Trophoblast cell (in vitro differentiated cells and primary cell): ENCODE measurements around the gene DAG1.

ENCODE experiments used
- DNase-seq, 2 donors: peaks; one replicate each; pipeline ENCODE4 v3.0.0-alpha.2; 2016
- H2AFZ ChIP-seq: 2 replicates; pipeline ENCODE4 v1.6.1; 2013; ENCODE audit warnings: low read length, moderate library complexity, mild to moderate bottlenecking; ENCODE audit not compliant: insufficient read depth, poor library complexity
- H2AK5ac ChIP-seq: 2 replicates; pipeline ENCODE4 v1.6.1; 2013; ENCODE audit warnings: mild to moderate bottlenecking, low read length
- H2BK120ac ChIP-seq: 2 replicates; pipeline ENCODE4 v1.6.1; 2013; ENCODE audit warnings: low read length, mild to moderate bottlenecking, moderate library complexity; ENCODE audit not compliant: insufficient read depth, poor library complexity
- H2BK12ac ChIP-seq: 2 replicates; pipeline ENCODE4 v1.6.1; 2013; ENCODE audit warnings: mild to moderate bottlenecking, low read length, moderate library complexity
- H2BK5ac ChIP-seq: 2 replicates; pipeline ENCODE4 v1.6.1; 2013; ENCODE audit warnings: low read length, low read depth, moderate library complexity, mild to moderate bottlenecking; ENCODE audit not compliant: poor library complexity
- H3K14ac ChIP-seq: 2 replicates; pipeline ENCODE4 v1.6.1; 2013; ENCODE audit warnings: mild to moderate bottlenecking, low read length
- H3K18ac ChIP-seq: 2 replicates; pipeline ENCODE4 v1.6.1; 2013; ENCODE audit warnings: mild to moderate bottlenecking, low read length
- H3K23ac ChIP-seq: 2 replicates; pipeline ENCODE4 v1.6.1; 2013; ENCODE audit warnings: low read length
- H3K27ac ChIP-seq: 2 replicates; pipeline ENCODE4 v1.5.1; 2013; ENCODE audit warnings: low read depth, mild to moderate bottlenecking, inconsistent platforms, low read length, moderate library complexity
- H3K27me3 ChIP-seq: 2 replicates; pipeline ENCODE4 v1.6.1; 2013; ENCODE audit warnings: inconsistent platforms, mild to moderate bottlenecking, low read length, moderate library complexity; ENCODE audit not compliant: insufficient read depth
- H3K36me3 ChIP-seq, 2 experiments: 1 replicate in 1 of 2; 2 replicates in 1 of 2; pipeline ENCODE4 v1.6.1; 2013; ENCODE audit warnings: low read length in 2 of 2, mild to moderate bottlenecking in 2 of 2, moderate library complexity in 1 of 2; ENCODE audit not compliant: insufficient read depth in 2 of 2, control insufficient read depth in 1 of 2
- H3K4ac ChIP-seq: 2 replicates; pipeline ENCODE4 v1.6.1; 2013; ENCODE audit warnings: low read depth, mild to moderate bottlenecking, low read length, moderate library complexity
- H3K4me1 ChIP-seq, 2 experiments: 1 replicate in 1 of 2; 2 replicates in 1 of 2; pipeline ENCODE4 v1.6.1; 2013; ENCODE audit warnings: low read length in 2 of 2, mild to moderate bottlenecking in 2 of 2, moderate library complexity in 1 of 2; ENCODE audit not compliant: insufficient read depth in 2 of 2, control insufficient read depth in 1 of 2
- H3K4me2 ChIP-seq: 2 replicates; pipeline ENCODE4 v1.6.1; 2013; ENCODE audit warnings: inconsistent platforms, mild to moderate bottlenecking, low read length, moderate library complexity
- H3K4me3 ChIP-seq: 2 replicates; pipeline ENCODE4 v1.5.1; 2013; ENCODE audit warnings: mild to moderate bottlenecking, low read depth, low read length, inconsistent platforms
- H3K79me1 ChIP-seq: one replicate; pipeline ENCODE4 v1.6.1; 2013; ENCODE audit warnings: low read length
- H3K79me2 ChIP-seq: 2 replicates; pipeline ENCODE4 v1.6.1; 2013; ENCODE audit warnings: low read length, mild to moderate bottlenecking; ENCODE audit not compliant: control insufficient read depth, insufficient read depth, poor library complexity
- H3K9ac ChIP-seq: 2 replicates; pipeline ENCODE4 v1.6.1; 2013; ENCODE audit warnings: mild to moderate bottlenecking, low read length
- H3K9me3 ChIP-seq: 2 replicates; pipeline ENCODE4 v1.6.1; 2013; ENCODE audit warnings: low read depth, mild to moderate bottlenecking, control low read depth, inconsistent platforms, low read length; ENCODE audit not compliant: insufficient read depth
- H4K12ac ChIP-seq: 2 replicates; pipeline ENCODE4 v1.6.1; 2013; ENCODE audit warnings: low read depth, mild to moderate bottlenecking, low read length, moderate library complexity
- H4K8ac ChIP-seq: 2 replicates; pipeline ENCODE4 v1.6.1; 2013; ENCODE audit warnings: low read depth, mild to moderate bottlenecking, low read length, moderate library complexity
- H4K91ac ChIP-seq: one replicate; pipeline ENCODE4 v1.6.1; 2013; ENCODE audit warnings: low read depth, mild to moderate bottlenecking, low read length, moderate library complexity
- WGBS: extraction: QIAGEN DNeasy Blood & Tissue Kit; methylation state at CpG from one replicate; pipeline ENCODE4 v1.1.7; 2013; ENCODE audit warnings: missing lambda C conversion rate; ENCODE audit not compliant: insufficient read length, insufficient coverage; ENCODE audit errors: extremely low coverage; 5-methylcytosine and 5-hydroxymethylcytosine counted together

DAG1 gene

GRCh38 chr3:49427586-49427985, 42.5 kb upstream of the DAG1 start:
- H2BK5ac ChIP-seq, result no peak overlapping the region
- H3K27me3 ChIP-seq, result no peaks in the 10 kb centered on the region
- H4K91ac ChIP-seq, result no peak overlapping the region
- no peak overlapping the region for H2BK12ac ChIP-seq
- H3K18ac ChIP-seq, result no peak overlapping the region
- no peaks in the 10 kb centered on the region for H3K9me3 ChIP-seq
- no peak overlapping the region for H3K4me3 ChIP-seq
- no peak for DNase-seq
- no peak overlapping the region for H3K4ac ChIP-seq
- no peak overlapping the region for H3K9ac ChIP-seq
- H4K12ac ChIP-seq, result no peak overlapping the region
- H3K14ac ChIP-seq, result no peak overlapping the region
- H3K36me3 ChIP-seq, result peaks cover 18 to 20% of the 10 kb centered on the region in 2 experiments
- H3K23ac ChIP-seq, result no peak overlapping the region
- WGBS, result no CpG with 5 or more reads among the region's 2 CpGs
- no peak overlapping the region for H2AFZ ChIP-seq
- no peak overlapping the region for H2AK5ac ChIP-seq
- H3K79me2 ChIP-seq, result peaks cover 2% of the 10 kb centered on the region
- no peak overlapping the region for H3K27ac ChIP-seq
- no peak overlapping the region for H3K4me2 ChIP-seq
- H3K4me1 ChIP-seq, result peaks cover 6 to 7% of the 10 kb centered on the region in 2 experiments
- H4K8ac ChIP-seq, result no peak overlapping the region
- peaks cover 8% of the 10 kb centered on the region for H3K79me1 ChIP-seq
- H2BK120ac ChIP-seq, result no peak overlapping the region

- WGBS, result no CpG with 5 or more reads among the region's 9 CpGs
- peak overlapping the region; percentile 100 for H4K8ac ChIP-seq
Measured at GRCh38 chr3:49428752-49429080, 41.4 kb upstream of the DAG1 start.

GRCh38 chr3:49434731-49435130, 35.3 kb upstream of the DAG1 start:
- no peak overlapping the region for H3K23ac ChIP-seq
- no peaks in the 10 kb centered on the region for H3K4me1 ChIP-seq
- H2BK120ac ChIP-seq, result no peak overlapping the region
- H3K4me2 ChIP-seq, result no peak overlapping the region
- no peak overlapping the region for H3K4me3 ChIP-seq
- H3K9ac ChIP-seq, result no peak overlapping the region
- H3K14ac ChIP-seq, result no peak overlapping the region
- no peak overlapping the region for H2AFZ ChIP-seq
- no peaks in the 10 kb centered on the region for H3K79me1 ChIP-seq
- H3K27ac ChIP-seq, result no peak overlapping the region
- H2BK12ac ChIP-seq, result no peak overlapping the region
- DNase-seq, result peak; percentile 60 to 61
- H3K9me3 ChIP-seq, result no peaks in the 10 kb centered on the region
- H3K4ac ChIP-seq, result no peak overlapping the region
- no peak overlapping the region for H4K8ac ChIP-seq
- no peak overlapping the region for H3K18ac ChIP-seq
- no peaks in the 10 kb centered on the region for H3K27me3 ChIP-seq
- no peaks in the 10 kb centered on the region for H3K36me3 ChIP-seq
- H4K91ac ChIP-seq, result no peak overlapping the region
- no CpG with 5 or more reads among the region's 5 CpGs for WGBS
- H2AK5ac ChIP-seq, result no peak overlapping the region
- no peak overlapping the region for H4K12ac ChIP-seq
- no peaks in the 10 kb centered on the region for H3K79me2 ChIP-seq
- no peak overlapping the region for H2BK5ac ChIP-seq

More at GRCh38 chr3:49428752-49429080, 41.4 kb upstream of the DAG1 start:
- Histone ChIP-seq H3K4ac (peak overlapping the region; percentile 95), H3K4me1 (no peaks in the 10 kb centered on the region), H3K27ac (no peak overlapping the region), H3K18ac (peak overlapping the region; percentile 100), H3K79me1 (peaks cover 5% of the 10 kb centered on the region), H4K12ac (peak overlapping the region; percentile 99), H2AFZ (peak overlapping the region; percentile 97), H3K4me2 (peak overlapping the region; percentile 89), H3K4me3 (peak overlapping the region; percentile 91), H2BK12ac (no peak overlapping the region), H3K36me3 (peaks cover 18 to 20% of the 10 kb centered on the region in 2 experiments), H3K79me2 (peaks cover 2% of the 10 kb centered on the region), H4K91ac (peak overlapping the region; percentile 91), H2BK5ac (peak overlapping the region; percentile 88), H3K9me3 (no peaks in the 10 kb centered on the region), H3K23ac (no peak overlapping the region), H3K14ac (peak overlapping the region; percentile 100), H3K9ac (peak overlapping the region; percentile 82), H2AK5ac (no peak overlapping the region), H2BK120ac (peak overlapping the region; percentile 99), H3K27me3 (no peaks in the 10 kb centered on the region)
- no peak for DNase-seq

GRCh38 chr3:49445391-49445790, 24.7 kb upstream of the DAG1 start:
- Histone ChIP-seq H3K9ac (no peak overlapping the region), H3K4me1 (peaks cover 2 to 4% of the 10 kb centered on the region in 2 experiments), H2AFZ (no peak overlapping the region), H4K8ac (no peak overlapping the region), H3K23ac (no peak overlapping the region), H3K4me2 (no peak overlapping the region), H3K4ac (no peak overlapping the region), H2BK120ac (no peak overlapping the region), H3K27ac (no peak overlapping the region), H3K27me3 (no peaks in the 10 kb centered on the region), H2BK5ac (no peak overlapping the region), H3K18ac (no peak overlapping the region), H3K14ac (no peak overlapping the region), H3K79me1 (peaks cover 6% of the 10 kb centered on the region), H3K36me3 (no peaks in the 10 kb centered on the region), H3K9me3 (no peaks in the 10 kb centered on the region), H4K91ac (peak overlapping the region; percentile 14), H3K4me3 (no peak overlapping the region), H4K12ac (no peak overlapping the region), H2BK12ac (no peak overlapping the region), H3K79me2 (no peaks in the 10 kb centered on the region), H2AK5ac (no peak overlapping the region)
- DNase-seq, result peak; percentile 71 to 82
- no CpG with 5 or more reads among the region's 5 CpGs for WGBS
